GM19099 (cell line): Measurements from ENCODE around the gene SET.

Experiments used
- POLR2A ChIP-seq: IDR thresholded peaks from 3 replicates; pipeline ENCODE4 v1.6.1; 2011; ENCODE audit warnings: low read depth; ENCODE audit not compliant: insufficient read length; ENCODE audit errors: extremely low read depth

The SET gene

DNA sequence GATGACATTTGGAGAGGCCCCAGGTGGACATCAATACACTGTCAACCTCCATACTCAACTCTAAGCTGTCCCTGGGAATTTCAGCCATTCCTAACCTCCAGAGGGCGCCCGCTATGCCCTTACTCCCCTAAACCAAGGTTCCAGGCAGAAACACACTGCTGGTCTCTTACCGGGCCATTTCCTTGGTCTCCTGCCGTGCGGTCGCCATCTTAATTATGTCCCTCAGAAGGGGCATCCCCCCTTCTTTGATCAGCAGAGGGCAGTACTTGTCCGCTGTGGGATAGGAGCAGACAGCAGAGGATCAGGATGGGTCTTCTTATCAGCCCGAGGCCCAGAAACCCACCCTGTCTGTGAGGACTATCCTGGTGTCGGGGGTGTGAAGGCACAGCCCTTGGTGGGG lies 44.2 kb downstream of the SET start:
- TF ChIP-seq POLR2A: no peak

DNA sequence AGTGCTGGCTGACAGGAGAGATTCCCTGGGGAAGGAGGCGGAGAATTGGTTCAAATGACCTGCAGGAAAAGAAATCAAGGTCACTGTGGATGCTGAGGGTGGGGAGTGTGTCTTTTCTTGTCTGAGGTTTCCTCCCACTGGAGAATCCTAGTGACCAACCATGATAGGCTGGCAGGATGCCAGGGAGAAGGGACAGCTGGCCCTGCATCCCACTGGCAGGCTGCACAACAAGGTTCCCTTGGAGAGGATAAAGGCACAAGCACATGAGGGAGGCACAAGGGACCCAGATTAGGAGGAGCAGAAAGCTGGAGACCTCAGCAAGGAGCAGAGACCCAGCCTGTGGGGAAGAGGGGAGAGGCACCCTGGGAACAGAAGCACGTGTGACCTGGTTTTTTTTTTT lies 46.4 kb downstream of the SET start:
- TF ChIP-seq POLR2A: no peak

- TF ChIP-seq POLR2A: no peak
Observed at GRCh38 chr9:128742401-128742800, 53.4 kb downstream of the SET start.

DNA sequence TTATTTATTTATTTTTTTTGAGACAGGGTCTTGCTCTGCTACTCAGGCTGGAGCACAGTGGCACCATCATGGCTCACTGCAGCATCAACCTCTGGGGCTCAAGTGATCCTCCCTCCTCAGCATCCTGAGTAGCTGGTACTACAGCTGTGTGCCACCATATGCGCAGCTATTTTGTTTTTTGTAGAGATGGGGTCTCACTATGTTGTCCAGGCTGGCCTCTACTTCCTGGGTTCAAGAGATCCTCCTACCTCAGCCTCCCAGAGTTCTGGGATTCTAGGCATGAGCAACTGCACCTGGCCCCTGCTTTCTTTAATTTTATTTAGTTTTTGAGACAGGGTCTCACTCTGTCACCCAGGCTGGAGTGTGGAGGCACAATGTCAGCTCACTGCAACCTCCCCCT lies 54.4 kb downstream of the SET start:
- TF ChIP-seq POLR2A: no peak
